Spleen (tissue), 7 donors: Measurements from ENCODE around the gene SEMA4A.

Experiments used
- POLR2A ChIP-seq, 3 donors: fragments of 450-650 bp; IDR thresholded peaks; one replicate each; pipeline ENCODE4 v1.5.1; 2017; ENCODE audit warnings: antibody characterized with exemption in 3 of 3, mild to moderate bottlenecking in 1 of 3
- POLR2AphosphoS5 ChIP-seq, 3 donors: sonication (generic); formaldehyde crosslinking; IDR thresholded peaks; one replicate each; pipeline ENCODE4 v1.5.1; 2017; ENCODE audit warnings: antibody characterized with exemption in 3 of 3
- TF ChIP-seq, protein P1 (sequence below), 11 experiments: fragments of 200-600 bp in 7 of 11; fragments of 450-650 bp in 4 of 11; sonication (generic) in 4 of 11; IDR thresholded peaks in 8 of 11; conservative IDR thresholded peaks in 3 of 11; 1 replicate in 7 of 11; 2 replicates in 4 of 11; pipeline versions ENCODE4 v1.4.0 to v1.8.0; 2016 to 2021; ENCODE audit warnings: antibody characterized with exemption in 11 of 11, inconsistent platforms in 4 of 11, mild to moderate bottlenecking in 1 of 11
- donor health status: DM: no; HTN: no; CAD: no; lungs with moderate emphysema.
- donor health status: DM: no; HTN: no; CAD: no.
- donor health status: DM: no; HTN: no; CAD: no.

DNA sequence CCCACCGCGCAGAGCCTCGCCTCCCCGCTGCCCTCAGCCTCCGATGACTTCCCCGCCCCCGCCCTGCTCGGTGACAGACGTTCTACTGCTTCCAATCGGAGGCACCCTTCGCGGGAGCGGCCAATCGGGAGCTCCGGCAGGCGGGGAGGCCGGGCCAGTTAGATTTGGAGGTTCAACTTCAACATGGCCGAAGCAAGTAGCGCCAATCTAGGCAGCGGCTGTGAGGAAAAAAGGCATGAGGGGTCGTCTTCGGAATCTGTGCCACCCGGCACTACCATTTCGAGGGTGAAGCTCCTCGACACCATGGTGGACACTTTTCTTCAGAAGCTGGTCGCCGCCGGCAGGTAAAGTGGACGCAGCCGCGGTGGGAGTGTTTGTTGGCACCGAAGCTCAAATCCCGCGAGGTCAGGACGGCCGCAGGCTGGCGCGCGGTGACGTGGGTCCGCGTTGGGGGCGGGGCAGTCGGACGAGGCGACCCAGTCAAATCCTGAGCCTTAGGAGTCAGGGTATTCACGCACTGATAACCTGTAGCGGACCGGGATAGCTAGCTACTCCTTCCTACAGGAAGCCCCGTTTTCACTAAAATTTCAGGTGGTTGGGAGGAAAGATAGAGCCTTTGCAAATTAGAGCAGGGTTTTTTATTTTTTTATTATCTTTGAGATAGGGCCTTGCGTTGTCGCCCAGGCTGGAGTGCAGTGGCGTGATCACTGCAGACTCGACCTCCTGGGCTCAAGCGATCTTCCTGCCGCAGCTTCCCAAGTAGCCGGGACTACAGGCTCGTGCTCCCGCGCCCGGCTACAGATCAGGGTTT, 59.7 kb downstream of the SEMA4A start, which contains the start of gene PMF1:
- TF ChIP-seq, protein P1, sequence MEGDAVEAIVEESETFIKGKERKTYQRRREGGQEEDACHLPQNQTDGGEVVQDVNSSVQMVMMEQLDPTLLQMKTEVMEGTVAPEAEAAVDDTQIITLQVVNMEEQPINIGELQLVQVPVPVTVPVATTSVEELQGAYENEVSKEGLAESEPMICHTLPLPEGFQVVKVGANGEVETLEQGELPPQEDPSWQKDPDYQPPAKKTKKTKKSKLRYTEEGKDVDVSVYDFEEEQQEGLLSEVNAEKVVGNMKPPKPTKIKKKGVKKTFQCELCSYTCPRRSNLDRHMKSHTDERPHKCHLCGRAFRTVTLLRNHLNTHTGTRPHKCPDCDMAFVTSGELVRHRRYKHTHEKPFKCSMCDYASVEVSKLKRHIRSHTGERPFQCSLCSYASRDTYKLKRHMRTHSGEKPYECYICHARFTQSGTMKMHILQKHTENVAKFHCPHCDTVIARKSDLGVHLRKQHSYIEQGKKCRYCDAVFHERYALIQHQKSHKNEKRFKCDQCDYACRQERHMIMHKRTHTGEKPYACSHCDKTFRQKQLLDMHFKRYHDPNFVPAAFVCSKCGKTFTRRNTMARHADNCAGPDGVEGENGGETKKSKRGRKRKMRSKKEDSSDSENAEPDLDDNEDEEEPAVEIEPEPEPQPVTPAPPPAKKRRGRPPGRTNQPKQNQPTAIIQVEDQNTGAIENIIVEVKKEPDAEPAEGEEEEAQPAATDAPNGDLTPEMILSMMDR (IDR thresholded peaks at IDR 0.05 in 8 of 11, conservative IDR thresholded peaks at IDR 0.05 in 3 of 11) = peak in 4 of 11 experiments; percentile 16 to 41 (median 31)
- TF ChIP-seq POLR2AphosphoS5 (IDR thresholded peaks at IDR 0.05) (peak; percentile 91 to 95 (median 95)), POLR2A (IDR thresholded peaks at IDR 0.05) (no peak)
